ENCODE results near the gene SLC12A2.

SLC12A2 gene

DNA sequence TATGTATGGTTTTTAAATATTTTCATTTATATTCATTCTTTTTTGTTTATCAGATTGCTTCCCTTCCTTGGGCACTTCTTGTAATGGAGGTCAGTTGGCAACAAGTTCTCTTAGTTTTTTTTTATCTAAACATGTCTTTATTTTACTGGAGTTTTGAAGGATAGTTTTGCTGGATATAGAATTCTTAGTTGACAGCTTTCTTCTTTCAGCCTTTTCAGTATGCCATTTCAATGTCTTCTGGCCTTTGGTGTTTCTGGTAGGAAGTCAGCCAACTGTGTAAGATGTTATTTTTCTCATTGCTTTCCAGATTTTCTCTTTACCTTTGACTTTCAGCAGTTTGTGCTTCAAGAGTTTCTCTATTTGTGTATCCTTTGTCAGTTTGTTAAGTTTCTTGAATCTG, 14.2 kb downstream of the SLC12A2 start:
- DNase-seq (ENCODE audit: low spot score): no peak

- DNase-seq (ENCODE audit: low spot score): no peak
These were observed 16.4 kb downstream of the SLC12A2 start for GRCh38 chr5:128099944-128100343.

DNA sequence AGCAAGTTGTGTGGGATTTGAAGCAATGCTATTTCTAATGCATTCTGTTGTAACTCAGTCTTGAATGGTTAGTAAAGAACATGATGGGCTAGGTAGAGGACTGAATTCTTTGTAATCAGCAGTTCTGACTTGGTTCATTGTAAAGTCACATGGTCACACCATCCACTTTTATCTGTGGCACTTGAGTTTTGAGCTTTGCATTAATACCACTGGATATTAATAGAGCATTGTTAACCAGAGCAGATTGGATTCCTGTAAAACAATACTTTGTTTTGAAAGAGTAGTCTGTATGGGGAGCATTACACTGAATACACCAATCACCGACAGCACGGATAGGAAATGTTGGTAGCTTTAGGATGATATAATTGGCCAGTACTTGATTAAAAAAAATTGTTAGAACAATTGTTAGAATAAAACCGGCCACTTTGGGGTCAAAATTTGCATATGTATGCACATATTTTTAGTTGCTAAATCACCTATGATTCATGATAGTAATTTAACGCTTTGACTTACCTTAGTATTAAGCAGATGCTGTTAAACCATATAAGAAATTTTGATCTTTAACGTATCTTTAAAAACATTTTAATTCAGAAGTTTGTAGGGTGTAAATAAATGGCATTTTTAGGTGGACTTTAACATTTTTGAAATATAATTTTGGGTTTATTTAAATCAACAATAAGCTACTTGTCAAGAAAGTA, 17.4 kb downstream of the SLC12A2 start:
- no peak for DNase-seq (ENCODE audit: low spot score)

- DNase-seq (ENCODE audit: low spot score): no peak
These were observed 18.1 kb downstream of the SLC12A2 start for GRCh38 chr5:128101676-128102075.

GRCh38 chr5:128105203-128105602, 21.6 kb downstream of the SLC12A2 start:
- no peak for DNase-seq (ENCODE audit: low spot score)

- no peak for DNase-seq (ENCODE audit: low spot score)
These were observed 25.6 kb downstream of the SLC12A2 start for GRCh38 chr5:128109138-128109537.

GRCh38 chr5:128109766-128110165, 26.2 kb downstream of the SLC12A2 start:
- DNase-seq (ENCODE audit: low spot score): no peak

- peak; percentile 35 for DNase-seq (ENCODE audit: low spot score)
These were observed 28.4 kb downstream of the SLC12A2 start for GRCh38 chr5:128111818-128112448.

- no peak for DNase-seq (ENCODE audit: low spot score)
These were observed 32.9 kb downstream of the SLC12A2 start for GRCh38 chr5:128116445-128116844.

GRCh38 chr5:128118214-128118613, 34.6 kb downstream of the SLC12A2 start:
- DNase-seq (ENCODE audit: low spot score): no peak

DNA sequence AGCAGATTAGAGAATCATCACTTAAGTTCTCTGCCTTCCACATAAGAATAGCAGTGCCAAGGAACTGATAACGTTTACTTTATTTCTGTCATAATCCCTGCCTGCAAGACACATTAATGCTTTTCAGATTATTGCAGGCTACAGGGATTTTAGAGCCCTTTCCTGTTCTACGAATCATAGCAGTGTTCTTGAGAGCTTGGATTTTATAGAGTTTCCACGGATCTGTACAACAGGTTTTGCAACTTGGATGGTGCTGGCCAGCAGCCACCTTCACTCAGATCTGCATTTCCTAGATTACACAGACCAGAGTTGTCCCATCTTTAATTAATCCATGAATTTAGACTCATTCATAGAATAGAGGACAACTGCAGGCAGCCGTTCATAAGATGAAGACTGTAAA, 38.1 kb downstream of the SLC12A2 start:
- DNase-seq (ENCODE audit: low spot score): no peak

GRCh38 chr5:128123936-128124335, 40.4 kb downstream of the SLC12A2 start:
- DNase-seq (ENCODE audit: low spot score): no peak

- no peak for DNase-seq (ENCODE audit: low spot score)
These were observed 42.7 kb downstream of the SLC12A2 start for GRCh38 chr5:128126241-128126640.

GRCh38 chr5:128132499-128132898, 48.9 kb downstream of the SLC12A2 start:
- no peak for DNase-seq (ENCODE audit: low spot score)

DNA sequence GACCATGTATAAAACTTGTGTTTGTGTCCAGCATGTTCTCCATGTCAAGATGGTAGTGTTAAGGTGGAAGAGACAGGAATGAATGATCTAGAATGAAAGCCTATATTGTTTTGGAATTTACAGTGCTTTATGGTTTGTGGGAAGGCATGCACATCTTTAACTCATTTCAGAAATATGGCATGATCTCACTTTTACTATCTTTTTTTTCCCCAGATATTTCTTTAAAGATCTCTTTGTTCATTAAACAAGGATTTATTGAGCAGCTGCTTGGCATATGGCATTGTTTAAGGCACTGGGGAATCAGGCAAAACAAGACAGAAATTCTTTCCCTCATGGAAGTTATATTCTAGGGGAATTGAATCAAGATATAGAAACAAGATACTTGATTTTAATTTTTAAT, 51.7 kb downstream of the SLC12A2 start:
- DNase-seq (ENCODE audit: low spot score): no peak

GRCh38 chr5:128143911-128144310, 60.3 kb downstream of the SLC12A2 start:
- no peak for DNase-seq (ENCODE audit: low spot score)

DNA sequence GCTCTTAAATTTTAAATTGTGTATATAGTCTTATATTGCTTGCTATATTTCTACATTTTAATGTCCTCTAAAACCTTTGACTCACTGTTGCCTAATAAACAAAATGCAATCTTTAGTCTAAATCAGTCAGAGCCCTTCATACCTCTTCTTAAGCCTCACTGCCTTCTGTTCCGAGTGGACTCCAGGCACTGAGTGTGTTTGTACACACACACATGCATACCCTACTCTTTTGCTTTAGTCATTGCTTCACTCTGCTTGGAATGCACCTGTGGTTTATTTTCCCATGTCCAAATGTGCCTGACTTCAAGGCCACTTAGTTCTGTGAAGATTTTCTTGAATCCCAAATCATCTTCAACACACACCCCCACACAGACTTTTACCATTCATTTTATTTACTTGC, 60.9 kb downstream of the SLC12A2 start:
- no peak for DNase-seq (ENCODE audit: low spot score)

- no peak for DNase-seq (ENCODE audit: low spot score)
These were observed 63.1 kb downstream of the SLC12A2 start for GRCh38 chr5:128146671-128147070.

- no peak for DNase-seq (ENCODE audit: low spot score)
These were observed 71.4 kb downstream of the SLC12A2 start for GRCh38 chr5:128154943-128155342.

DNA sequence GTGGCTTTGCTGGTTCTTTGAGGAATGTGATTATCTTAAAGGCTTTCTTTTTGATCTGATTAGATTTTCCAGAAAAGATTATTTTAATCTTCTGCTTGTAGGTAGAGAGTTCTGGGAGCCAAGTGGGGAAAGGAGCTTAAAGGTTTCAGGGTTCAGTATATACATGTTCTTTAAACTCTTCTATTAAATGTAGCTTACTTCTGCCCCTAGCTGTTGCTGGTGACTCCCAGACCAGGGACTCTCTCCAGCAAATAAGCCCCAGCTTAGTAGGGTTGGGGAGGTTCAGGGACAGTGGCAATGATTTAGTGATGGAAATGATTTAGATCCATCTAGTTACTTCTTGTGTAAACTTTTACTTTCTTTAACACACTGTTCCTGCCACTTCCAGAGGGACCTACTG, 72.2 kb downstream of the SLC12A2 start:
- DNase-seq (ENCODE audit: low spot score): no peak

GRCh38 chr5:128156521-128156920, 73.0 kb downstream of the SLC12A2 start:
- no peak for DNase-seq (ENCODE audit: low spot score)

- no peak for DNase-seq (ENCODE audit: low spot score)
These were observed 74.8 kb downstream of the SLC12A2 start for GRCh38 chr5:128158342-128158741.

DNA sequence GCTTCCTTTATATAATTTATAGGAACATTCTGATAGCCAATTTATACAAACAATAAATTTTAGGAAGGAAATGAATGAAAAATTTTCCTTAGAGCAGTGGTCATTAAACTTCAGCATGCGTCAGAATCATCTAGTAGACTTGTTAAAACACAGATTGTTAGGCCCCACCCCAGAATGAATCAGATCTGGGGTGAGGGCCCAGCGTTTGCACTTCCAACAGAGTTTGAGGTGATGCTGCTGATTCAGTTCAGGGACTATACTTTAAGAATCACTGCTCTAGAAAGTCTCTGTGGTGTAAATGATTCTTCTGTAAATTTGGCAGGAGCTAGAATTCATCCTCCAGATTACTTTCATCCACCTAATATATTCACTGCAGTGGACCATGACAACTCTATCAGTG, 80.4 kb downstream of the SLC12A2 start:
- no peak for DNase-seq (ENCODE audit: low spot score)

DNA sequence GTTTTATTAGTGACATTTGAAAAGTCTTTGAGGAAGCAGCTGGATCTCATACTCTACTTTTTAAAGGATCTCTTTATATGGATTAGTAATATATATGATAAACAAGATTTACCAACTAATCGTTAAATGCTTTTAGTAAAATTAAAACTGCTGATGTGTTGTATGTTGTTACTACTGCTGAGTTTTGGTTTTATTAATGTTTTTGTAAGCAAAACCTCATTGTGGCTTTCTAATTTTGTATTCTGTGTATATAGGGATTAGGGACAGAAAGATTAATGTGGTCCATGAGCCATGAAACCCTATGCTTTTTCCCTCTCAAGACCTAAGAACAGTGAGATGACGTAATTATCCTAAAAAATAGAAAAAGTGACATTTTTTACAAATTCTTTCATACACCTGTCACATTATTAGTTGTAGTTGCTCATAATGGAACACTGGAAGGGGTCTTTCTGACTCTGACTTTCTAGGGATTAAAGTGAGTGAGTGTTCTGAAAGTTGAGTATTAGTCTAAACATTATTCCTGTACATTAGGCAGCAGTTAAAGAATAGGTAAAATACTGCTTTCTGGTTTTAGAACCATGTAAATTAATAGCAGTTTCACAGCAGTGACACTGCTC, 85.9 kb downstream of the SLC12A2 start:
- DNase-seq (ENCODE audit: low spot score): no peak

Data from hepatic stellate cell (primary cell).